HEK293 (cell line): Measurements from ENCODE around the gene RAB9A.

Experiments used
- ATF2 ChIP-seq: fragments of 450-650 bp; formaldehyde crosslinking; IDR thresholded peaks from 2 replicates; pipeline ENCODE4 v1.5.1; 2016; ENCODE audit warnings: missing biosample characterization, missing genetic modification characterization, low read depth
- BCL11B ChIP-seq: fragments of 450-650 bp; formaldehyde crosslinking; IDR thresholded peaks from 2 replicates; pipeline ENCODE4 v1.5.1; 2016; ENCODE audit warnings: low read depth, missing biosample characterization, missing genetic modification characterization
- KLF10 ChIP-seq: fragments of 450-650 bp; IDR thresholded peaks from 2 replicates; pipeline ENCODE4 v1.5.1; 2018; ENCODE audit warnings: missing biosample characterization, mild to moderate bottlenecking, missing genetic modification characterization
- OVOL3 ChIP-seq: fragments of 450-650 bp; formaldehyde crosslinking; IDR thresholded peaks from 2 replicates; pipeline ENCODE4 v1.5.1; 2016; ENCODE audit warnings: missing biosample characterization, missing genetic modification characterization
- PRDM2 ChIP-seq: fragments of 450-650 bp; formaldehyde crosslinking; IDR thresholded peaks from 2 replicates; pipeline ENCODE4 v1.5.1; 2016; ENCODE audit warnings: missing biosample characterization, missing genetic modification characterization, borderline replicate concordance
- SP3 ChIP-seq: fragments of 450-650 bp; formaldehyde crosslinking; IDR thresholded peaks from 2 replicates; pipeline ENCODE4 v1.5.1; 2016; ENCODE audit warnings: missing biosample characterization, missing genetic modification characterization
- TCF7L2 ChIP-seq: IDR thresholded peaks from 2 replicates; pipeline ENCODE4 v1.6.1; 2011; ENCODE audit warnings: low read depth, mild to moderate bottlenecking, inconsistent platforms, low read length, moderate library complexity, borderline replicate concordance
- TRIM28 ChIP-seq: IDR thresholded peaks from 2 replicates; pipeline ENCODE4 v1.6.1; 2011; ENCODE audit warnings: low read length, control low read depth, borderline replicate concordance
- WT1 ChIP-seq: fragments of 450-650 bp; formaldehyde crosslinking; IDR thresholded peaks from 2 replicates; pipeline ENCODE4 v1.5.1; 2016; ENCODE audit warnings: missing biosample characterization, missing genetic modification characterization
- YY1 ChIP-seq: fragments of 450-650 bp; formaldehyde crosslinking; IDR thresholded peaks from 2 replicates; pipeline ENCODE4 v1.5.1; 2018; ENCODE audit warnings: missing biosample characterization, missing genetic modification characterization
- YY2 ChIP-seq: fragments of 450-650 bp; formaldehyde crosslinking; IDR thresholded peaks from 2 replicates; pipeline ENCODE4 v1.5.1; 2016; ENCODE audit warnings: missing biosample characterization, missing genetic modification characterization
- ZBTB20 ChIP-seq: fragments of 450-650 bp; formaldehyde crosslinking; IDR thresholded peaks from 2 replicates; pipeline ENCODE4 v1.5.1; 2016; ENCODE audit warnings: missing biosample characterization, missing genetic modification characterization
- ZBTB21 ChIP-seq: fragments of 450-650 bp; formaldehyde crosslinking; IDR thresholded peaks from 2 replicates; pipeline ENCODE4 v1.5.1; 2017; ENCODE audit warnings: missing biosample characterization, missing genetic modification characterization
- ZBTB7A ChIP-seq: fragments of 450-650 bp; formaldehyde crosslinking; IDR thresholded peaks from 2 replicates; pipeline ENCODE4 v1.5.1; 2016; ENCODE audit warnings: low read depth, missing biosample characterization, missing genetic modification characterization
- ZFP69B ChIP-seq: fragments of 450-650 bp; formaldehyde crosslinking; IDR thresholded peaks from 2 replicates; pipeline ENCODE4 v1.5.1; 2016; ENCODE audit warnings: missing biosample characterization, missing genetic modification characterization
- ZNF121 ChIP-seq: fragments of 450-650 bp; formaldehyde crosslinking; IDR thresholded peaks from 2 replicates; pipeline ENCODE4 v1.5.1; 2016; ENCODE audit warnings: missing biosample characterization, missing genetic modification characterization
- ZNF138 ChIP-seq: fragments of 450-650 bp; formaldehyde crosslinking; IDR thresholded peaks from 2 replicates; pipeline ENCODE4 v1.5.1; 2016; ENCODE audit warnings: missing biosample characterization, missing genetic modification characterization, borderline replicate concordance
- ZNF146 ChIP-seq: fragments of 450-650 bp; formaldehyde crosslinking; IDR thresholded peaks from 2 replicates; pipeline ENCODE4 v1.5.1; 2016; ENCODE audit warnings: missing biosample characterization, missing genetic modification characterization
- ZNF184 ChIP-seq: fragments of 450-650 bp; IDR thresholded peaks from 2 replicates; pipeline ENCODE4 v1.5.1; 2018; ENCODE audit warnings: missing biosample characterization, mild to moderate bottlenecking, missing genetic modification characterization
- ZNF280C ChIP-seq: fragments of 450-650 bp; formaldehyde crosslinking; IDR thresholded peaks from 2 replicates; pipeline ENCODE4 v1.5.1; 2016; ENCODE audit warnings: missing biosample characterization, missing genetic modification characterization
- ZNF302 ChIP-seq: fragments of 450-650 bp; formaldehyde crosslinking; IDR thresholded peaks from 2 replicates; pipeline ENCODE4 v1.5.1; 2016; ENCODE audit warnings: missing biosample characterization, missing genetic modification characterization, low read depth
- ZNF341 ChIP-seq: fragments of 450-650 bp; formaldehyde crosslinking; IDR thresholded peaks from 2 replicates; pipeline ENCODE4; 2016; ENCODE audit warnings: low read depth, missing biosample characterization, missing genetic modification characterization
- ZNF549 ChIP-seq: fragments of 450-650 bp; IDR thresholded peaks from 2 replicates; pipeline ENCODE4 v1.5.1; 2018; ENCODE audit warnings: missing biosample characterization, missing genetic modification characterization, mild to moderate bottlenecking, inconsistent platforms, moderate library complexity
- ZNF621 ChIP-seq: fragments of 450-650 bp; formaldehyde crosslinking; IDR thresholded peaks from 2 replicates; pipeline ENCODE4 v1.5.1; 2017; ENCODE audit warnings: missing biosample characterization, missing genetic modification characterization
- ZNF645 ChIP-seq: fragments of 450-650 bp; formaldehyde crosslinking; IDR thresholded peaks from 2 replicates; pipeline ENCODE4; 2016; ENCODE audit warnings: missing biosample characterization, missing genetic modification characterization
- ZNF654 ChIP-seq: fragments of 450-650 bp; formaldehyde crosslinking; IDR thresholded peaks from 2 replicates; pipeline ENCODE4 v1.5.1; 2016; ENCODE audit warnings: low read depth, missing biosample characterization, missing genetic modification characterization
- ZNF701 ChIP-seq: fragments of 450-650 bp; formaldehyde crosslinking; IDR thresholded peaks from 2 replicates; pipeline ENCODE4 v1.5.1; 2016; ENCODE audit warnings: missing biosample characterization, missing genetic modification characterization
- ZNF792 ChIP-seq: fragments of 450-650 bp; formaldehyde crosslinking; IDR thresholded peaks from 2 replicates; pipeline ENCODE4 v1.5.1; 2016; ENCODE audit warnings: missing biosample characterization, missing genetic modification characterization
- ZSCAN16 ChIP-seq: fragments of 450-650 bp; formaldehyde crosslinking; IDR thresholded peaks from 2 replicates; pipeline ENCODE4 v1.5.1; 2016; ENCODE audit warnings: missing biosample characterization, missing genetic modification characterization
- ZXDB ChIP-seq: fragments of 450-650 bp; formaldehyde crosslinking; IDR thresholded peaks from 2 replicates; pipeline ENCODE4 v1.5.1; 2016; ENCODE audit warnings: missing biosample characterization, missing genetic modification characterization

The RAB9A gene

GRCh38 chrX:13734278-13735172, 45.6 kb downstream of the RAB9A start, which contains the start of the genes OFD1 and TRAPPC2 (continued):
- TF ChIP-seq SP3 (tag by site-specific recombination) (peak; percentile 83), ZNF701 (no peak), ZNF549 (tag by site-specific recombination) (no peak), ZBTB21 (tag by site-specific recombination) (no peak), ATF2 (tag by site-specific recombination) (no peak), ZBTB20 (tag by site-specific recombination) (peak; percentile 81; the same call in 1 of the 2 replicates), ZNF146 (tag by site-specific recombination) (no peak), ZXDB (peak; percentile 93), ZNF792 (no peak), ZNF645 (tag by site-specific recombination) (no peak), KLF10 (tag by site-specific recombination) (0 out of 2 replicates have a peak, but pooled peaks have one; percentile 34), ZSCAN16 (tag by site-specific recombination) (no peak), OVOL3 (0 out of 2 replicates have a peak, but pooled peaks have one; percentile 21), TRIM28 (peak; percentile 89), ZNF280C (tag by site-specific recombination) (no peak), ZNF341 (peak; percentile 97), ZNF184 (tag by site-specific recombination) (0 out of 2 replicates have a peak, but pooled peaks have one; percentile 13), ZNF302 (no peak), BCL11B (tag by site-specific recombination) (no peak), ZNF138 (tag by site-specific recombination) (no peak), ZFP69B (tag by site-specific recombination) (peak; percentile 67; the same call in 1 of the 2 replicates), ZBTB7A (tag by site-specific recombination) (0 out of 2 replicates have a peak, but pooled peaks have one; percentile 41), WT1 (no peak), PRDM2 (tag by site-specific recombination) (no peak), ZNF121 (tag by site-specific recombination) (0 out of 2 replicates have a peak, but pooled peaks have one; percentile 39), ZNF621 (tag by site-specific recombination) (no peak), YY2 (tag by site-specific recombination) (no peak), TCF7L2 (no peak), ZNF654 (no peak), YY1 (peak; percentile 6)
